MM.1S (cell line): ENCODE measurements around the gene HMCES.

Experiments used
- DNase-seq: peaks from one replicate; pipeline ENCODE4 v3.0.0-alpha.2; 2015
- H2AFZ ChIP-seq: fragments of 300-600 bp; sonication (generic); 2 replicates; pipeline ENCODE4 v1.6.0; 2016; ENCODE audit warnings: antibody characterized with exemption, low read length
- H3F3A ChIP-seq: fragments of 300-600 bp; sonication (generic); 2 replicates; pipeline ENCODE4 v1.6.1; 2016; ENCODE audit warnings: mild to moderate bottlenecking, antibody characterized with exemption, low read length, moderate library complexity, mixed read lengths; ENCODE audit not compliant: insufficient read depth
- H3K27ac ChIP-seq: fragments of 300-600 bp; sonication (generic); 2 replicates; pipeline ENCODE4 v1.5.1; 2016; ENCODE audit warnings: mild to moderate bottlenecking, low read length
- H3K27me3 ChIP-seq: fragments of 300-600 bp; sonication (generic); replicated peaks from 2 replicates; pipeline ENCODE4 v1.6.0; 2016; ENCODE audit warnings: low read length; ENCODE audit not compliant: insufficient read depth
- H3K36me3 ChIP-seq: fragments of 300-600 bp; sonication (generic); replicated peaks from 2 replicates; pipeline ENCODE4 v1.6.1; 2016; ENCODE audit warnings: mild to moderate bottlenecking, low read length, mixed read lengths; ENCODE audit not compliant: insufficient read depth
- H3K4me1 ChIP-seq: fragments of 300-600 bp; sonication (generic); 2 replicates; pipeline ENCODE4 v1.6.1; 2016; ENCODE audit warnings: low read length, mixed read lengths
- H3K4me2 ChIP-seq: fragments of 300-600 bp; sonication (generic); 2 replicates; pipeline ENCODE4 v1.6.0; 2016; ENCODE audit warnings: low read depth, low read length
- H3K4me3 ChIP-seq: fragments of 300-600 bp; sonication (generic); 2 replicates; pipeline ENCODE4 v1.5.1; 2016; ENCODE audit warnings: low read length, mixed read lengths
- H3K79me2 ChIP-seq: fragments of 300-600 bp; sonication (generic); 2 replicates; pipeline ENCODE4 v1.6.1; 2016; ENCODE audit warnings: mixed run types, low read length, mixed read lengths
- H3K9ac ChIP-seq: fragments of 300-600 bp; sonication (generic); 2 replicates; pipeline ENCODE4 v1.6.1; 2016; ENCODE audit warnings: low read length, mixed read lengths
- H3K9me2 ChIP-seq: fragments of 300-600 bp; sonication (generic); replicated peaks from 2 replicates; pipeline ENCODE4 v1.6.1; 2016; ENCODE audit warnings: mild to moderate bottlenecking, low read length, mixed read lengths; ENCODE audit not compliant: insufficient read depth
- H3K9me3 ChIP-seq: fragments of 300-600 bp; sonication (generic); replicated peaks from 2 replicates; pipeline ENCODE4 v1.6.1; 2016; ENCODE audit warnings: mild to moderate bottlenecking, low read length, mixed read lengths; ENCODE audit not compliant: insufficient read depth
- H4K20me1 ChIP-seq: fragments of 300-600 bp; sonication (generic); 2 replicates; pipeline ENCODE4 v1.6.1; 2016; ENCODE audit warnings: mild to moderate bottlenecking, low read length, moderate library complexity, mixed read lengths; ENCODE audit not compliant: insufficient read depth
- CTCF ChIP-seq: fragments of 300-600 bp; sonication (generic); IDR thresholded peaks from 2 replicates; pipeline ENCODE4 v1.5.1; 2016; ENCODE audit warnings: antibody characterized with exemption, low read length, mixed read lengths
- EZH2 ChIP-seq: fragments of 300-600 bp; sonication (generic); optimal IDR thresholded peaks from 2 replicates; pipeline ENCODE3; 2017; ENCODE audit warnings: low read depth, mild to moderate bottlenecking, antibody characterized with exemption, low read length, mixed read lengths
- EZH2phosphoT487 ChIP-seq: fragments of 300-600 bp; sonication (generic); IDR thresholded peaks from 2 replicates; pipeline ENCODE4 v1.6.1; 2018; ENCODE audit warnings: antibody characterized with exemption, low read length

The HMCES gene

GRCh38 chr3:129235344-129235917, 43.2 kb upstream of the HMCES start:
- Histone ChIP-seq H3K4me3 (no peak overlapping the region), H4K20me1 (no peaks in the 10 kb centered on the region), H3K9me3 (no peaks in the 10 kb centered on the region), H3K79me2 (no peaks in the 10 kb centered on the region), H3K4me1 (peaks cover 30% of the 10 kb centered on the region), H3F3A (peaks cover 20% of the 10 kb centered on the region), H3K27me3 (no peaks in the 10 kb centered on the region), H2AFZ (no peak overlapping the region), H3K9me2 (no peaks in the 10 kb centered on the region), H3K9ac (no peak overlapping the region), H3K36me3 (no peaks in the 10 kb centered on the region), H3K27ac (no peak overlapping the region), H3K4me2 (no peak overlapping the region)
- TF ChIP-seq EZH2 = no peak
- TF ChIP-seq CTCF = no peak
- TF ChIP-seq EZH2phosphoT487 = no peak
- no peak for DNase-seq

GRCh38 chr3:129238945-129239705, 39.5 kb upstream of the HMCES start:
- Histone ChIP-seq H3K9ac (no peak overlapping the region), H3K36me3 (no peaks in the 10 kb centered on the region), H3K9me3 (no peaks in the 10 kb centered on the region), H3K4me1 (peaks cover 23% of the 10 kb centered on the region), H3K27me3 (no peaks in the 10 kb centered on the region), H3K9me2 (no peaks in the 10 kb centered on the region), H2AFZ (no peak overlapping the region), H3K27ac (peak overlapping the region; percentile 45; the same call in 1 of the 2 replicates), H3K4me2 (peak overlapping the region; percentile 51; the same call in 1 of the 2 replicates), H3K4me3 (no peak overlapping the region), H3K79me2 (no peaks in the 10 kb centered on the region), H3F3A (peaks cover 13% of the 10 kb centered on the region), H4K20me1 (no peaks in the 10 kb centered on the region)
- DNase-seq = peak; percentile 28
- no peak for TF ChIP-seq EZH2
- TF ChIP-seq CTCF = no peak
- no peak for TF ChIP-seq EZH2phosphoT487

GRCh38 chr3:129239991-129240390, 38.7 kb upstream of the HMCES start:
- no peak overlapping the region for H3K9ac ChIP-seq
- no peaks in the 10 kb centered on the region for H3K79me2 ChIP-seq
- H3K9me3 ChIP-seq = no peaks in the 10 kb centered on the region
- H4K20me1 ChIP-seq = no peaks in the 10 kb centered on the region
- H3K9me2 ChIP-seq = no peaks in the 10 kb centered on the region
- H2AFZ ChIP-seq = no peak overlapping the region
- H3K36me3 ChIP-seq = no peaks in the 10 kb centered on the region
- no peaks in the 10 kb centered on the region for H3K27me3 ChIP-seq
- no peak for DNase-seq
- no peak for TF ChIP-seq CTCF
- no peak for TF ChIP-seq EZH2phosphoT487
- TF ChIP-seq EZH2 = no peak
- H3K27ac ChIP-seq = no peak overlapping the region
- H3K4me1 ChIP-seq = peaks cover 16% of the 10 kb centered on the region
- H3F3A ChIP-seq = peaks cover 6% of the 10 kb centered on the region; the same call in 1 of the 2 replicates
- H3K4me3 ChIP-seq = no peak overlapping the region
- no peak overlapping the region for H3K4me2 ChIP-seq
